ENCODE measurements around the gene TEX101.

Gene TEX101

GRCh38 chr19:43447655-43448054 lies 33.0 kb downstream of the TEX101 start:
- DNase-seq (ENCODE audit: low read depth in 3 of 3), result no peak

GRCh38 chr19:43450545-43450997 lies 35.9 kb downstream of the TEX101 start:
- no peak for DNase-seq (ENCODE audit: low read depth in 3 of 3)

- DNase-seq (ENCODE audit: low read depth in 3 of 3), result no peak
Observed at GRCh38 chr19:43452582-43452981, 37.9 kb downstream of the TEX101 start.

- no peak for DNase-seq (ENCODE audit: low read depth in 3 of 3)
Observed at GRCh38 chr19:43454031-43454430, 39.3 kb downstream of the TEX101 start.

GRCh38 chr19:43455321-43456113 lies 40.8 kb downstream of the TEX101 start:
- DNase-seq (ENCODE audit: low read depth in 3 of 3), result no peak

GRCh38 chr19:43457809-43458208 lies 43.1 kb downstream of the TEX101 start:
- DNase-seq (ENCODE audit: low read depth in 3 of 3), result no peak

- no peak for DNase-seq (ENCODE audit: low read depth in 3 of 3)
Observed at GRCh38 chr19:43460362-43461016, 45.8 kb downstream of the TEX101 start.

GRCh38 chr19:43461303-43461702 lies 46.6 kb downstream of the TEX101 start:
- no peak for DNase-seq (ENCODE audit: low read depth in 3 of 3)

- no peak for DNase-seq (ENCODE audit: low read depth in 3 of 3)
Observed at GRCh38 chr19:43462383-43462782, 47.7 kb downstream of the TEX101 start.

- DNase-seq (ENCODE audit: low read depth in 3 of 3), result no peak
Observed at GRCh38 chr19:43462785-43463380, 48.2 kb downstream of the TEX101 start.

- DNase-seq (ENCODE audit: low read depth in 3 of 3), result peak; percentile 99 to 100 (median 100)
Observed at GRCh38 chr19:43463381-43464133, 48.9 kb downstream of the TEX101 start.

GRCh38 chr19:43464134-43464775 lies 49.6 kb downstream of the TEX101 start:
- DNase-seq (ENCODE audit: low read depth in 3 of 3), result peak in 2 of 3 experiments; percentile 55 to 65

- DNase-seq (ENCODE audit: low read depth in 3 of 3), result no peak
Observed at GRCh38 chr19:43465468-43466120, 50.9 kb downstream of the TEX101 start, which contains the start of gene LYPD3. TSS of gene LYPD3 (minus strand) at chr19:43465608. CDS start at chr19:43465571, 37 bp downstream.

GRCh38 chr19:43466793-43467192 lies 52.1 kb downstream of the TEX101 start:
- no peak for DNase-seq (ENCODE audit: low read depth in 3 of 3)

GRCh38 chr19:43467276-43467675 lies 52.6 kb downstream of the TEX101 start:
- DNase-seq (ENCODE audit: low read depth in 3 of 3), result no peak

- DNase-seq (ENCODE audit: low read depth in 3 of 3), result no peak
Observed at GRCh38 chr19:43467730-43468129, 53.0 kb downstream of the TEX101 start.

All from stimulated activated CD4-positive, alpha-beta T cell treated with anti-CD3 and anti-CD28 coated beads, TNF-alpha, amount 100 ng/mL, for 4 hours (primary cell).